Omental fat pad (tissue), 4 donors: ENCODE data around the gene KLK12. TPM values are rescaled to one million over a fixed set of nuclear protein-coding genes. Genes with fewer than 3 reads are reported as not detected.

ENCODE experiments used
- ATAC-seq: fragments of 150-250 bp; one replicate; pipeline ENCODE4 v1.9.1; 2016; ENCODE audit warnings: mild to moderate bottlenecking, moderate library complexity; ENCODE audit not compliant: low FRiP score
- DNase-seq: peaks from one replicate; pipeline ENCODE4 v3.0.0-alpha.2; 2019; ENCODE audit warnings: low spot score
- CTCF ChIP-seq, 3 donors: fragments of 450-650 bp; IDR thresholded peaks; one replicate each; pipeline ENCODE4 v1.5.1; 2016 to 2017; ENCODE audit warnings: antibody characterized with exemption in 3 of 3, mild to moderate bottlenecking in 3 of 3, moderate library complexity in 2 of 3
- total RNA-seq, 4 donors: library from RNA; depleted of rRNA; stranded (reverse); fragments of >200 nt; gene quantifications; one replicate each; pipeline ENCODE4 v1.1.0, GENCODE V29; 2016

Gene KLK12
- total RNA-seq, 4 donors from 2014 or later: not detected

GRCh38 chr19:50979758-50980157 lies 55.0 kb downstream of the KLK12 start:
- DNase-seq: no peak
- ATAC-seq: no peak
- no peak for TF ChIP-seq CTCF (IDR thresholded peaks at IDR 0.05)

Other genes with a start within 250 kb of the KLK12 start
- not detected for gene ACP4, start 244.6 kb downstream of the KLK12 start, total RNA-seq
- 1 to 10 TPM in 3 of 4 donors, not detected in 1; 1.0 to 1.4 (median 1.3) TPM for gene KLK1, start 211.2 kb downstream of the KLK12 start, total RNA-seq
- not detected for gene KLK15, start 201.4 kb downstream of the KLK12 start, total RNA-seq
- gene KLK3, start 180.1 kb downstream of the KLK12 start, total RNA-seq: not detected
- gene KLK2, start 161.6 kb downstream of the KLK12 start, total RNA-seq: not detected
- not detected for gene KLK4, start 123.6 kb downstream of the KLK12 start, total RNA-seq
- gene KLK5, start 82.0 kb downstream of the KLK12 start, total RNA-seq: 10 to 100 TPM in 1 of 4 donors, 1 to 10 TPM in 2, not detected in 1; 3.3 to 12.2 (median 9.7) TPM
- not detected for gene KLK6, start 65.4 kb downstream of the KLK12 start, total RNA-seq
- 10 to 100 TPM in 2 of 4 donors, 1 to 10 TPM in 1, not detected in 1; 3.6 to 61.7 (median 16.6) TPM for gene KLK7, start 51.1 kb downstream of the KLK12 start, total RNA-seq
- gene KLK8, start 33.4 kb downstream of the KLK12 start, total RNA-seq: 10 to 100 TPM in 1 of 4 donors, 1 to 10 TPM in 2, not detected in 1; 2.8 to 15.0 (median 3.4) TPM
- gene KLK10, start 15.3 kb downstream of the KLK12 start, total RNA-seq: 10 to 100 TPM in 1 of 4 donors, 1 to 10 TPM in 2, not detected in 1; 1.6 to 14.2 (median 9.8) TPM
- 100 to 1,000 TPM in 1 of 4 donors, 10 to 100 TPM in 2, not detected in 1; 21.6 to 116 (median 34.0) TPM for gene KLK11, start 8.4 kb downstream of the KLK12 start, total RNA-seq
- gene KLK13, start 30.1 kb upstream of the KLK12 start, total RNA-seq: not detected
- not detected for gene KLK14, start 47.9 kb upstream of the KLK12 start, total RNA-seq
- 10 to 100 TPM in 2 of 4 donors, 1 to 10 TPM in 2; 7.1 to 14.2 (median 9.5) TPM for gene CTU1, start 73.4 kb upstream of the KLK12 start, total RNA-seq
- 10 to 100 TPM in 3 of 4 donors, 1 to 10 TPM in 1; 3.5 to 25.0 (median 20.4) TPM for gene SIGLEC9, start 89.9 kb upstream of the KLK12 start, total RNA-seq
- gene SIGLEC7, start 107.3 kb upstream of the KLK12 start, total RNA-seq: 10 to 100 TPM in 1 of 4 donors, 1 to 10 TPM in 3; 1.9 to 10.7 (median 6.3) TPM
- gene CD33, start 190.1 kb upstream of the KLK12 start, total RNA-seq: 10 to 100 TPM in 3 of 4 donors, 1 to 10 TPM in 1; 7.1 to 22.3 (median 18.0) TPM
- gene SIGLECL1, start 216.1 kb upstream of the KLK12 start, total RNA-seq: not detected